ENCODE results near the gene TRPT1. TPM values are rescaled to one million over a fixed set of nuclear protein-coding genes. Genes with fewer than 3 reads are reported as not detected.

Gene TRPT1
- total RNA-seq, 1 donor from 2014 or later, result 29.4 TPM

GRCh38 chr11:64186492-64187165 lies 39.4 kb downstream of the TRPT1 start:
- Histone ChIP-seq H3K27ac (ENCODE audit: low read depth, low read length) (no peak overlapping the region), H3K4me2 (ENCODE audit: low read length) (no peak overlapping the region), H4K20me1 (ENCODE audit: insufficient read depth, low read length) (peaks cover 23% of the 10 kb centered on the region), H2AFZ (ENCODE audit: low read depth, low read length) (no peak overlapping the region), H3K4me1 (ENCODE audit: insufficient read depth, low read length) (peaks cover 13% of the 10 kb centered on the region), H3K36me3 (ENCODE audit: insufficient read depth, low read length) (peaks cover 5% of the 10 kb centered on the region), H3K9me3 (ENCODE audit: insufficient read depth, low read depth, low read length) (no peaks in the 10 kb centered on the region), H3K79me2 (ENCODE audit: insufficient read depth, low read length) (peaks cover 41% of the 10 kb centered on the region), H3K9ac (ENCODE audit: low read length) (no peak overlapping the region), H3K4me3 (ENCODE audit: insufficient read depth, low read depth, low read length) (no peak overlapping the region), H3K27me3 (ENCODE audit: insufficient read depth, low read length) (no peaks in the 10 kb centered on the region)
- Mint-ChIP-seq H3K9me3 (ENCODE audit: unreplicated experiment) (no peaks in the 10 kb centered on the region), H3K36me3 (ENCODE audit: low read depth, unreplicated experiment) (peaks cover 3% of the 10 kb centered on the region), H3K4me1 (ENCODE audit: low read depth, unreplicated experiment) (peaks cover 12% of the 10 kb centered on the region), H3K27me3 (ENCODE audit: low read depth, unreplicated experiment) (no peaks in the 10 kb centered on the region), H3K27ac (ENCODE audit: unreplicated experiment) (no peak overlapping the region), H3K4me3 (ENCODE audit: unreplicated experiment) (no peak overlapping the region)
- FAIRE-seq (no peak), DNase-seq (ENCODE audit: low read depth) (no peak)
- TF ChIP-seq EZH2 (IDR thresholded peaks at IDR 0.05; ENCODE audit: insufficient read depth, low read length) (no peak), CTCF (IDR thresholded peaks at IDR 0.05; ENCODE audit: insufficient read depth, low read depth, low read length) (no peak)

- Mint-ChIP-seq H3K27ac (ENCODE audit: unreplicated experiment) (peak within 1 kb of the TSS; percentile 93), H3K4me1 (ENCODE audit: low read depth, unreplicated experiment) (peaks cover 17% of the 10 kb centered on the region), H3K9me3 (ENCODE audit: unreplicated experiment) (no peaks in the 10 kb centered on the region), H3K36me3 (ENCODE audit: low read depth, unreplicated experiment) (peaks cover 3% of the 10 kb centered on the region), H3K4me3 (ENCODE audit: unreplicated experiment) (peak within 1 kb of the TSS; percentile 96), H3K27me3 (ENCODE audit: low read depth, unreplicated experiment) (no peaks in the 10 kb centered on the region)
- Histone ChIP-seq H3K27me3 (ENCODE audit: insufficient read depth, low read length) (no peaks in the 10 kb centered on the region), H3K4me3 (ENCODE audit: insufficient read depth, low read depth, low read length) (peak within 1 kb of the TSS; percentile 70), H4K20me1 (ENCODE audit: insufficient read depth, low read length) (peaks cover 17% of the 10 kb centered on the region), H2AFZ (ENCODE audit: low read depth, low read length) (peak within 1 kb of the TSS; percentile 76), H3K4me1 (ENCODE audit: insufficient read depth, low read length) (peaks cover 21% of the 10 kb centered on the region), H3K27ac (ENCODE audit: low read depth, low read length) (peak within 1 kb of the TSS; percentile 86), H3K79me2 (ENCODE audit: insufficient read depth, low read length) (peaks cover 33% of the 10 kb centered on the region), H3K9ac (ENCODE audit: low read length) (peak within 1 kb of the TSS; percentile 90), H3K4me2 (ENCODE audit: low read length) (peak within 1 kb of the TSS; percentile 93), H3K36me3 (ENCODE audit: insufficient read depth, low read length) (peaks cover 5% of the 10 kb centered on the region), H3K9me3 (ENCODE audit: insufficient read depth, low read depth, low read length) (no peaks in the 10 kb centered on the region)
- DNase-seq (ENCODE audit: low read depth), result peak; percentile 100
- peak; percentile 19 for TF ChIP-seq CTCF (IDR thresholded peaks at IDR 0.05; ENCODE audit: insufficient read depth, low read depth, low read length)
- TF ChIP-seq EZH2 (IDR thresholded peaks at IDR 0.05; ENCODE audit: insufficient read depth, low read length), result no peak
- peak; percentile 32 for FAIRE-seq
These were observed 40.1 kb downstream of the TRPT1 start, which contains the start of gene STIP1 for GRCh38 chr11:64185693-64186491. Gene STIP1, plus strand, starts transcription at chr11:64186171. Its CDS starts 91 bp downstream, at chr11:64186262.
